ENCODE measurements around the gene GRM1.

The GRM1 gene

GRCh38 chr6:146041282-146041681 is 12.4 kb downstream of the GRM1 start:
- peak in 1 of 2 experiments; percentile 22 for DNase-seq (ENCODE audit: low read depth in 1 of 2, low spot score in 1 of 2)
- Histone ChIP-seq H3K4me3 (replicated peaks; ENCODE audit: insufficient read depth, low read length) (no peak overlapping the region), H3K27me3 (ENCODE audit: insufficient read depth, poor library complexity, severe bottlenecking) (peaks cover 4% of the 10 kb centered on the region), H3K27ac (replicated peaks) (no peak overlapping the region)
- TF ChIP-seq CTCF (IDR thresholded peaks at IDR 0.05; ENCODE audit: insufficient read depth, low read length) (no peak), SPI1 (IDR thresholded peaks at IDR 0.05; ENCODE audit: borderline replicate concordance, low read depth) (no peak), REST (IDR thresholded peaks at IDR 0.05; ENCODE audit: insufficient replicate concordance, low read depth) (no peak), GABPA (IDR thresholded peaks at IDR 0.05; ENCODE audit: low read depth) (no peak), POLR2AphosphoS5 (IDR thresholded peaks at IDR 0.05; ENCODE audit: low read depth) (no peak)

GRCh38 chr6:146047371-146047770 is 18.5 kb downstream of the GRM1 start:
- H3K27ac ChIP-seq (replicated peaks): no peak overlapping the region
- no peak overlapping the region for H3K4me3 ChIP-seq (replicated peaks; ENCODE audit: insufficient read depth, low read length)
- TF ChIP-seq REST (IDR thresholded peaks at IDR 0.05; ENCODE audit: insufficient replicate concordance, low read depth) (no peak), SPI1 (IDR thresholded peaks at IDR 0.05; ENCODE audit: borderline replicate concordance, low read depth) (no peak), GABPA (IDR thresholded peaks at IDR 0.05; ENCODE audit: low read depth) (no peak), POLR2AphosphoS5 (IDR thresholded peaks at IDR 0.05; ENCODE audit: low read depth) (no peak), CTCF (IDR thresholded peaks at IDR 0.05; ENCODE audit: insufficient read depth, low read length) (no peak)
- no peak for DNase-seq (ENCODE audit: low read depth in 1 of 2, low spot score in 1 of 2)
- peaks cover 2% of the 10 kb centered on the region for H3K27me3 ChIP-seq (ENCODE audit: insufficient read depth, poor library complexity, severe bottlenecking)

- H3K27ac ChIP-seq (replicated peaks): no peak overlapping the region
- no peaks in the 10 kb centered on the region for H3K27me3 ChIP-seq (ENCODE audit: insufficient read depth, poor library complexity, severe bottlenecking)
- no peak for DNase-seq (ENCODE audit: low read depth in 1 of 2, low spot score in 1 of 2)
- no peak overlapping the region for H3K4me3 ChIP-seq (replicated peaks; ENCODE audit: insufficient read depth, low read length)
- TF ChIP-seq GABPA (IDR thresholded peaks at IDR 0.05; ENCODE audit: low read depth) (no peak), REST (IDR thresholded peaks at IDR 0.05; ENCODE audit: insufficient replicate concordance, low read depth) (no peak), POLR2AphosphoS5 (IDR thresholded peaks at IDR 0.05; ENCODE audit: low read depth) (no peak), SPI1 (IDR thresholded peaks at IDR 0.05; ENCODE audit: borderline replicate concordance, low read depth) (no peak), CTCF (IDR thresholded peaks at IDR 0.05; ENCODE audit: insufficient read depth, low read length) (no peak)
Measured at GRCh38 chr6:146050168-146050567, 21.3 kb downstream of the GRM1 start.

Measured in HL-60 (cell line).